Testis (tissue), 2 donors: ENCODE data around the gene TC2N.

Experiments
- CTCF ChIP-seq, 3 experiments: fragments of 450-650 bp in 2 of 3; fragments of 200-600 bp in 1 of 3; sonication (generic) in 1 of 3; IDR thresholded peaks; one replicate each; pipeline ENCODE4 v1.5.1; 2016 to 2019; ENCODE audit warnings: antibody characterized with exemption in 3 of 3, mild to moderate bottlenecking in 2 of 3, moderate library complexity in 1 of 3
- POLR2A ChIP-seq: fragments of 450-650 bp; IDR thresholded peaks from one replicate; pipeline ENCODE4 v1.6.1; 2017; ENCODE audit warnings: antibody characterized with exemption, mild to moderate bottlenecking, moderate library complexity

- TF ChIP-seq CTCF (IDR thresholded peaks at IDR 0.05), result no peak
- no peak for TF ChIP-seq POLR2A
Measured at GRCh38 chr14:91884664-91885063, 17.3 kb upstream of the TC2N start.
